DOHH2 (cell line): ENCODE measurements around the gene GCN1.

Experiments used
- EZH2phosphoT487 ChIP-seq: fragments of 200-600 bp; sonication (generic); IDR thresholded peaks from 2 replicates; pipeline ENCODE4 v1.6.1; 2017; ENCODE audit warnings: borderline replicate concordance, mild to moderate bottlenecking, antibody characterized with exemption, low read length, moderate library complexity, mixed read lengths
- TF ChIP-seq, protein P1 (sequence below): fragments of 200-600 bp; sonication (generic); IDR thresholded peaks from one replicate; pipeline ENCODE4 v1.5.1; 2014; ENCODE audit warnings: antibody characterized with exemption, mild to moderate bottlenecking, low read depth, low read length; ENCODE audit not compliant: poor library complexity, severe bottlenecking

- TF ChIP-seq, protein P1, sequence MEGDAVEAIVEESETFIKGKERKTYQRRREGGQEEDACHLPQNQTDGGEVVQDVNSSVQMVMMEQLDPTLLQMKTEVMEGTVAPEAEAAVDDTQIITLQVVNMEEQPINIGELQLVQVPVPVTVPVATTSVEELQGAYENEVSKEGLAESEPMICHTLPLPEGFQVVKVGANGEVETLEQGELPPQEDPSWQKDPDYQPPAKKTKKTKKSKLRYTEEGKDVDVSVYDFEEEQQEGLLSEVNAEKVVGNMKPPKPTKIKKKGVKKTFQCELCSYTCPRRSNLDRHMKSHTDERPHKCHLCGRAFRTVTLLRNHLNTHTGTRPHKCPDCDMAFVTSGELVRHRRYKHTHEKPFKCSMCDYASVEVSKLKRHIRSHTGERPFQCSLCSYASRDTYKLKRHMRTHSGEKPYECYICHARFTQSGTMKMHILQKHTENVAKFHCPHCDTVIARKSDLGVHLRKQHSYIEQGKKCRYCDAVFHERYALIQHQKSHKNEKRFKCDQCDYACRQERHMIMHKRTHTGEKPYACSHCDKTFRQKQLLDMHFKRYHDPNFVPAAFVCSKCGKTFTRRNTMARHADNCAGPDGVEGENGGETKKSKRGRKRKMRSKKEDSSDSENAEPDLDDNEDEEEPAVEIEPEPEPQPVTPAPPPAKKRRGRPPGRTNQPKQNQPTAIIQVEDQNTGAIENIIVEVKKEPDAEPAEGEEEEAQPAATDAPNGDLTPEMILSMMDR = no peak
- no peak for TF ChIP-seq EZH2phosphoT487
These were observed 114.8 kb downstream of the GCN1 start for GRCh38 chr12:120079411-120080400.
